Suprapubic skin (tissue), 4 donors: ENCODE results near the gene PFDN6. TPM values are rescaled to one million over a fixed set of nuclear protein-coding genes. Genes with fewer than 3 reads are reported as not detected.

Experiments used
- DNase-seq, 2 donors: peaks; one replicate each; pipeline ENCODE4 v3.0.0-alpha.2; 2019; ENCODE audit warnings: low spot score in 2 of 2
- H3K27ac ChIP-seq: fragments of 200-600 bp; sonication (generic); one replicate; pipeline ENCODE4 v1.5.1; 2019
- H3K27me3 ChIP-seq: fragments of 200-600 bp; sonication (generic); one replicate; pipeline ENCODE4 v1.5.1; 2019
- H3K36me3 ChIP-seq: fragments of 200-600 bp; sonication (generic); one replicate; pipeline ENCODE4 v1.5.1; 2019
- H3K4me1 ChIP-seq: fragments of 200-600 bp; sonication (generic); one replicate; pipeline ENCODE4 v1.5.1; 2019
- H3K4me3 ChIP-seq: fragments of 200-600 bp; sonication (generic); one replicate; pipeline ENCODE4 v1.5.1; 2019; ENCODE audit warnings: mild to moderate bottlenecking
- H3K9me3 ChIP-seq: fragments of 200-600 bp; sonication (generic); one replicate; pipeline ENCODE4 v1.5.1; 2019
- CTCF ChIP-seq, 2 donors: fragments of 200-600 bp in 1 of 2; fragments of 450-650 bp in 1 of 2; sonication (generic) in 1 of 2; IDR thresholded peaks; one replicate each; pipeline ENCODE4 v1.5.1; 2016 to 2019; ENCODE audit warnings: antibody characterized with exemption in 2 of 2, mild to moderate bottlenecking in 1 of 2, moderate library complexity in 1 of 2
- EP300 ChIP-seq: sonication (generic); formaldehyde crosslinking; IDR thresholded peaks from one replicate; pipeline ENCODE4 v1.6.1; 2017; ENCODE audit warnings: antibody characterized with exemption
- POLR2A ChIP-seq, 2 donors: fragments of 450-650 bp; IDR thresholded peaks; one replicate each; pipeline ENCODE4 v1.6.1; 2017; ENCODE audit warnings: antibody characterized with exemption in 2 of 2, mild to moderate bottlenecking in 2 of 2, moderate library complexity in 2 of 2
- POLR2AphosphoS5 ChIP-seq, 3 donors: sonication (generic); formaldehyde crosslinking; IDR thresholded peaks; one replicate each; pipeline ENCODE4 v1.6.1; 2017; ENCODE audit warnings: antibody characterized with exemption in 3 of 3
- WGBS: methylation state at CpG from one replicate; pipeline ENCODE4 v1.1.5; 2018; 5-methylcytosine and 5-hydroxymethylcytosine counted together
- total RNA-seq, 4 donors: library from RNA; depleted of rRNA; stranded (reverse); fragments of >200 nt; gene quantifications; one replicate each; pipeline ENCODE4 v1.1.0, GENCODE V29; 2016

PFDN6 gene
- total RNA-seq, 4 donors from 2014 or later = 20.5 to 31.5 (median 22.3) TPM

- Histone ChIP-seq H3K27me3 (no peaks in the 10 kb centered on the region), H3K9me3 (no peaks in the 10 kb centered on the region), H3K4me1 (peaks cover 63% of the 10 kb centered on the region), H3K27ac (peak overlapping the region; percentile 92), H3K36me3 (peaks cover 50% of the 10 kb centered on the region), H3K4me3 (peak overlapping the region; percentile 83)
- no peak for DNase-seq
- TF ChIP-seq POLR2AphosphoS5 (IDR thresholded peaks at IDR 0.05) (no peak), EP300 (no peak), CTCF (IDR thresholded peaks at IDR 0.05) (no peak), POLR2A (IDR thresholded peaks at IDR 0.05) (no peak)
These were observed 12.9 kb upstream of the PFDN6 start for GRCh38 chr6:33276581-33276863.

- Histone ChIP-seq H3K36me3 (peaks cover 55% of the 10 kb centered on the region), H3K4me3 (peak within 1 kb of the TSS; percentile 83), H3K9me3 (no peaks in the 10 kb centered on the region), H3K4me1 (peaks cover 63% of the 10 kb centered on the region), H3K27ac (peak within 1 kb of the TSS; percentile 92), H3K27me3 (no peaks in the 10 kb centered on the region)
- DNase-seq = peak; percentile 90 to 91
- WGBS = 2% methylated on average over 35 of the region's 80 CpGs
- peak; percentile 5 to 57 for TF ChIP-seq POLR2A (IDR thresholded peaks at IDR 0.05)
- no peak for TF ChIP-seq EP300
- peak in 2 of 3 donors; percentile 25 for TF ChIP-seq POLR2AphosphoS5 (IDR thresholded peaks at IDR 0.05)
- peak; percentile 5 to 75 for TF ChIP-seq CTCF (IDR thresholded peaks at IDR 0.05)
These were observed 12.3 kb upstream of the PFDN6 start, which contains the start of gene B3GALT4 for GRCh38 chr6:33276864-33277662. Gene B3GALT4, plus strand, starts transcription at chr6:33277123. Its CDS starts 297 bp downstream, at chr6:33277420.

- H3K36me3 ChIP-seq = peaks cover 60% of the 10 kb centered on the region
- WGBS = 48% methylated on average over 19 of the region's 39 CpGs
- peak overlapping the region; percentile 83 for H3K4me3 ChIP-seq
These were observed 11.6 kb upstream of the PFDN6 start for GRCh38 chr6:33277663-33278391.

GRCh38 chr6:33278392-33278741, 11.0 kb upstream of the PFDN6 start:
- H3K4me3 ChIP-seq = peak overlapping the region; percentile 83
- H3K27ac ChIP-seq = peak overlapping the region; percentile 92
- peaks cover 62% of the 10 kb centered on the region for H3K36me3 ChIP-seq
- peaks cover 51% of the 10 kb centered on the region for H3K4me1 ChIP-seq
- no peaks in the 10 kb centered on the region for H3K27me3 ChIP-seq
- DNase-seq = no peak
- no peaks in the 10 kb centered on the region for H3K9me3 ChIP-seq
- WGBS = 84% methylated on average over 9 of the region's 9 CpGs
- TF ChIP-seq POLR2AphosphoS5 (IDR thresholded peaks at IDR 0.05) (no peak), EP300 (no peak), POLR2A (IDR thresholded peaks at IDR 0.05) (no peak)

More at GRCh38 chr6:33277663-33278391, 11.6 kb upstream of the PFDN6 start:
- Histone ChIP-seq H3K27me3 (no peaks in the 10 kb centered on the region), H3K9me3 (no peaks in the 10 kb centered on the region), H3K4me1 (peaks cover 56% of the 10 kb centered on the region), H3K27ac (peak overlapping the region; percentile 92)
- DNase-seq = peak in 1 of 2 donors; percentile 75
- TF ChIP-seq POLR2A (IDR thresholded peaks at IDR 0.05) (no peak), CTCF (IDR thresholded peaks at IDR 0.05) (no peak), POLR2AphosphoS5 (IDR thresholded peaks at IDR 0.05) (no peak), EP300 (no peak)

GRCh38 chr6:33278810-33279209, 10.6 kb upstream of the PFDN6 start:
- TF ChIP-seq POLR2AphosphoS5 (IDR thresholded peaks at IDR 0.05) = no peak
- TF ChIP-seq CTCF (IDR thresholded peaks at IDR 0.05) = no peak
- TF ChIP-seq EP300 = no peak
- no peak for TF ChIP-seq POLR2A (IDR thresholded peaks at IDR 0.05)
- Histone ChIP-seq H3K27me3 (no peaks in the 10 kb centered on the region), H3K4me3 (no peak overlapping the region), H3K36me3 (peaks cover 64% of the 10 kb centered on the region), H3K9me3 (no peaks in the 10 kb centered on the region), H3K4me1 (peaks cover 46% of the 10 kb centered on the region), H3K27ac (no peak overlapping the region)
- WGBS = 65% methylated on average over 3 of the region's 3 CpGs
- no peak for DNase-seq
